Ishikawa (cell line): ENCODE data around the gene THSD4.

Experiments used
- CEBPB ChIP-seq: IDR thresholded peaks from 2 replicates; pipeline ENCODE4 v1.6.1; 2012
- CREB1 ChIP-seq: IDR thresholded peaks from 2 replicates; pipeline ENCODE4 v1.6.1; 2012; ENCODE audit warnings: low read depth
- EGR1 ChIP-seq: IDR thresholded peaks from 2 replicates; pipeline ENCODE4 v1.6.1; 2012
- EP300 ChIP-seq: IDR thresholded peaks from 2 replicates; pipeline ENCODE4 v1.6.1; 2012; ENCODE audit warnings: borderline replicate concordance
- FOXM1 ChIP-seq: IDR thresholded peaks from 2 replicates; pipeline ENCODE4 v1.6.1; 2012; ENCODE audit warnings: low read depth, borderline replicate concordance
- NFIC ChIP-seq: IDR thresholded peaks from 2 replicates; pipeline ENCODE4 v1.6.1; 2012
- RAD21 ChIP-seq: IDR thresholded peaks from 2 replicates; pipeline ENCODE4 v1.6.1; 2012; ENCODE audit warnings: low read depth
- TAF1 ChIP-seq: IDR thresholded peaks from 2 replicates; pipeline ENCODE4 v1.6.1; 2012; ENCODE audit warnings: low read depth, mild to moderate bottlenecking
- TCF12 ChIP-seq: IDR thresholded peaks from 2 replicates; pipeline ENCODE4 v1.6.1; 2012; ENCODE audit warnings: low read depth
- TEAD4 ChIP-seq: IDR thresholded peaks from 2 replicates; pipeline ENCODE4 v1.6.1; 2012
- YY1 ChIP-seq: IDR thresholded peaks from 2 replicates; pipeline ENCODE4 v1.6.1; 2012; ENCODE audit warnings: low read depth
- ZBTB7A ChIP-seq: IDR thresholded peaks from 2 replicates; pipeline ENCODE4 v1.6.1; 2012; ENCODE audit warnings: low read depth
- TF ChIP-seq, protein P1 (sequence below): IDR thresholded peaks from 2 replicates; pipeline ENCODE4 v1.6.1; 2012
- TF ChIP-seq, protein P2 (sequence below): IDR thresholded peaks from 2 replicates; pipeline ENCODE4 v1.6.1; 2012; ENCODE audit warnings: low read depth, mild to moderate bottlenecking
- TF ChIP-seq, protein P3 (sequence below): IDR thresholded peaks from 2 replicates; pipeline ENCODE4 v1.6.1; 2012

THSD4 gene

DNA sequence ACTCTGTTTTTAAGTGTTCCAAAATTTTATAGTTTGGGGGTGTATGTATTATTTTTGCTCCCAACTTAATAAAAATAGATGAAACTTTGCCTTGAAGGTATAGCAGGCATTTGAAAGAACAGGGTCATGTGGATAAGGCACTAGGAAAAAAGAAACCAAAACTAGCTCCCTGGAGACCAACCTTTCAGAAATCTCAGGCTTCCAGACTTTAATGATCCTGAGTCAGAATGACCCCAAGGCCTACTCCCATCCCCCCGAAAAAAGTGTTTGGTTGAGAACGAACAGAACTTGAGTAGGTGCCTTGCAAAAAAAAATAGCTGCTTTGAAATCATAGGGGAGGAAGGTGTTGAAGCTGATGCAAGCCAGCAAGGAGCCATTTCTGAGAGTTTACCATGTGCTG is 309.5 kb downstream of the THSD4 start:
- no peak for TF ChIP-seq ZBTB7A
- no peak for TF ChIP-seq RAD21
- TF ChIP-seq, protein P1, sequence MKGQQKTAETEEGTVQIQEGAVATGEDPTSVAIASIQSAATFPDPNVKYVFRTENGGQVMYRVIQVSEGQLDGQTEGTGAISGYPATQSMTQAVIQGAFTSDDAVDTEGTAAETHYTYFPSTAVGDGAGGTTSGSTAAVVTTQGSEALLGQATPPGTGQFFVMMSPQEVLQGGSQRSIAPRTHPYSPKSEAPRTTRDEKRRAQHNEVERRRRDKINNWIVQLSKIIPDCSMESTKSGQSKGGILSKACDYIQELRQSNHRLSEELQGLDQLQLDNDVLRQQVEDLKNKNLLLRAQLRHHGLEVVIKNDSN: no peak
- no peak for TF ChIP-seq CREB1
- no peak for TF ChIP-seq YY1

- TF ChIP-seq, protein P2, sequence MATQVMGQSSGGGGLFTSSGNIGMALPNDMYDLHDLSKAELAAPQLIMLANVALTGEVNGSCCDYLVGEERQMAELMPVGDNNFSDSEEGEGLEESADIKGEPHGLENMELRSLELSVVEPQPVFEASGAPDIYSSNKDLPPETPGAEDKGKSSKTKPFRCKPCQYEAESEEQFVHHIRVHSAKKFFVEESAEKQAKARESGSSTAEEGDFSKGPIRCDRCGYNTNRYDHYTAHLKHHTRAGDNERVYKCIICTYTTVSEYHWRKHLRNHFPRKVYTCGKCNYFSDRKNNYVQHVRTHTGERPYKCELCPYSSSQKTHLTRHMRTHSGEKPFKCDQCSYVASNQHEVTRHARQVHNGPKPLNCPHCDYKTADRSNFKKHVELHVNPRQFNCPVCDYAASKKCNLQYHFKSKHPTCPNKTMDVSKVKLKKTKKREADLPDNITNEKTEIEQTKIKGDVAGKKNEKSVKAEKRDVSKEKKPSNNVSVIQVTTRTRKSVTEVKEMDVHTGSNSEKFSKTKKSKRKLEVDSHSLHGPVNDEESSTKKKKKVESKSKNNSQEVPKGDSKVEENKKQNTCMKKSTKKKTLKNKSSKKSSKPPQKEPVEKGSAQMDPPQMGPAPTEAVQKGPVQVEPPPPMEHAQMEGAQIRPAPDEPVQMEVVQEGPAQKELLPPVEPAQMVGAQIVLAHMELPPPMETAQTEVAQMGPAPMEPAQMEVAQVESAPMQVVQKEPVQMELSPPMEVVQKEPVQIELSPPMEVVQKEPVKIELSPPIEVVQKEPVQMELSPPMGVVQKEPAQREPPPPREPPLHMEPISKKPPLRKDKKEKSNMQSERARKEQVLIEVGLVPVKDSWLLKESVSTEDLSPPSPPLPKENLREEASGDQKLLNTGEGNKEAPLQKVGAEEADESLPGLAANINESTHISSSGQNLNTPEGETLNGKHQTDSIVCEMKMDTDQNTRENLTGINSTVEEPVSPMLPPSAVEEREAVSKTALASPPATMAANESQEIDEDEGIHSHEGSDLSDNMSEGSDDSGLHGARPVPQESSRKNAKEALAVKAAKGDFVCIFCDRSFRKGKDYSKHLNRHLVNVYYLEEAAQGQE: no peak
- TF ChIP-seq FOXM1 (no peak), CEBPB (no peak), TCF12 (no peak), ZBTB7A (no peak), NFIC (no peak), TEAD4 (no peak), RAD21 (no peak), EGR1 (no peak), EP300 (no peak), TAF1 (no peak), CREB1 (no peak), YY1 (no peak)
- TF ChIP-seq, protein P3, sequence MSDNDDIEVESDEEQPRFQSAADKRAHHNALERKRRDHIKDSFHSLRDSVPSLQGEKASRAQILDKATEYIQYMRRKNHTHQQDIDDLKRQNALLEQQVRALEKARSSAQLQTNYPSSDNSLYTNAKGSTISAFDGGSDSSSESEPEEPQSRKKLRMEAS: no peak
- TF ChIP-seq, protein P1: no peak
These were observed 310.1 kb downstream of the THSD4 start for GRCh38 chr15:71425388-71425787.

- TF ChIP-seq RAD21 (no peak), CREB1 (no peak), EGR1 (no peak), TCF12 (no peak), TEAD4 (no peak), NFIC (no peak), EP300 (no peak), TAF1 (no peak), ZBTB7A (no peak), YY1 (no peak), FOXM1 (no peak)
- TF ChIP-seq, protein P2: no peak
- TF ChIP-seq, protein P3: no peak
These were observed 311.5 kb downstream of the THSD4 start for GRCh38 chr15:71426792-71427191.

- TF ChIP-seq, protein P3: no peak
- TF ChIP-seq NFIC (no peak), TEAD4 (no peak), TAF1 (no peak)
These were observed 315.5 kb downstream of the THSD4 start for GRCh38 chr15:71430782-71431181.

DNA sequence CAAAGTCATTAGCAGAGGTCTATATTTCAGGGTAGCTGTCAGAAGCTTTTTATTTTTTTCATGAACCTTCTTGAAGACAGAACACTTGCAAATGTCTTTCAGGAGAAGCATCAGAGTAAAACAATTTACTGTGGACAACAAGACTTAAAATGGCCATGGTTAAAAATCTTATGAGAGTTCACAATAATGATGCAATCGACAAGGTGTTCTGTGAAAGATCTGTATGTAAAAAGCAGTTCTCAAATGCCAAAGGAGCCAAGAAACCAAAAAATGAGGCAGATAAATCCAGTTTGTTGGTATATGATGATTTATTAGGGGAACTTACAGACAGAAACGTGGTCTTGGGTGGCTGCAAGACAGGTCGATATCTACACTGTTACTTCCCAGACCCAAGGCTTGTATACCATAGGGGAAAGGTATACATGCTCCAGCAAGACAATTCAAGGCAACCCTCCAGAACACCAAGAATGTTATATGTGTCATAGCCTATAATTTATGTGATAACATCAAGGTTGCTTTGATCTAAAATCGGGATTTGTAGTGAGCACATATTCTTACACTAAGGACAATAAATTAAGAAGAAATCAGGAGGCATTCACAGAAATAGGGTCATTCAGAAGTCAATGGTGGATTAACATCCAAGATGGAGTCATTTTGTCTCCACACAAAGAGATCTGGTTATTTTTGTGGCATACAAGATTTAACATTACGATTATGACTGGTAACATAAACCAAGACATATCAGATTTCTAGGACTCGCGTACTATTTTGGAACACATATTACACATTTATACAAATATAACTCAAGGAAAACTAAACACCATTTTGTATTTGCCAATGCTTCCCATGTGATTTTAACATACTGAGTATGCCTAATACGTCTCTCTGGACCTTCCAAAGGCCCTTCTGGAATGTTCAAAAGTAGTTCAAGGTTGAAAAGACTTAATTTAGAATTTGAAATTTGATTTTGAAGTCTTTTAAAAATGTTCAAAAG is 316.4 kb downstream of the THSD4 start:
- no peak for TF ChIP-seq YY1
- TF ChIP-seq NFIC: no peak
- TF ChIP-seq, protein P3: no peak
- TF ChIP-seq CEBPB: no peak
- TF ChIP-seq ZBTB7A: no peak
- TF ChIP-seq TCF12: no peak
- no peak for TF ChIP-seq TAF1
- no peak for TF ChIP-seq TEAD4
- TF ChIP-seq EGR1: no peak
- no peak for TF ChIP-seq FOXM1
- TF ChIP-seq, protein P1: no peak
- TF ChIP-seq, protein P2: no peak
- no peak for TF ChIP-seq EP300
